Fibroblast of villous mesenchyme (primary cell): ENCODE data around the gene TMEM151B. TPM values are rescaled to one million over a fixed set of nuclear protein-coding genes. Genes with fewer than 3 reads are reported as not detected.
A peak's percentile ranks its signal among the peaks of the same experiment; 100 is the strongest.

Experiments used
- DNase-seq: peaks from one replicate; pipeline ENCODE4 v3.0.0-alpha.2; 2010; ENCODE audit warnings: low read depth
- H3K4me3 ChIP-seq: 2 replicates; pipeline ENCODE4 v1.5.1; 2011; ENCODE audit warnings: low read depth, mild to moderate bottlenecking, low read length
- CTCF ChIP-seq: IDR thresholded peaks from 2 replicates; pipeline ENCODE4 v1.5.1; 2012; ENCODE audit warnings: low read depth, mild to moderate bottlenecking, low read length; ENCODE audit not compliant: insufficient read depth
- total RNA-seq: library from RNA; depleted of rRNA; stranded (reverse); fragments of >200 nt; gene quantifications from 2 replicates; pipeline ENCODE4 v1.2.3, GENCODE V29; 2012

The TMEM151B gene
- total RNA-seq, 1 donor: not detected

- no peak for TF ChIP-seq CTCF
- H3K4me3 ChIP-seq: no peak overlapping the region
- no peak for DNase-seq
Observed at GRCh38 chr6:44269178-44269920, 901 bp upstream of the TMEM151B start.

GRCh38 chr6:44270526-44271405 is 516 bp downstream of the TMEM151B start:
- DNase-seq: no peak
- TF ChIP-seq CTCF: no peak
- H3K4me3 ChIP-seq: peak overlapping the region; percentile 9

GRCh38 chr6:44271406-44271723 is 1.1 kb downstream of the TMEM151B start:
- no peak overlapping the region for H3K4me3 ChIP-seq
- no peak for DNase-seq
- TF ChIP-seq CTCF: no peak

- H3K4me3 ChIP-seq: no peak overlapping the region
- no peak for DNase-seq
- no peak for TF ChIP-seq CTCF
Observed at GRCh38 chr6:44271914-44272313, 1.7 kb downstream of the TMEM151B start.

GRCh38 chr6:44272529-44272928 is 2.3 kb downstream of the TMEM151B start:
- no peak for TF ChIP-seq CTCF
- no peak for DNase-seq
- no peak overlapping the region for H3K4me3 ChIP-seq

GRCh38 chr6:44272999-44273566 is 2.8 kb downstream of the TMEM151B start:
- no peak overlapping the region for H3K4me3 ChIP-seq
- DNase-seq: no peak
- no peak for TF ChIP-seq CTCF
